Umbilical cord (tissue), 2 donors: ENCODE data around the gene AARS1. TPM values are rescaled to one million over a fixed set of nuclear protein-coding genes. Genes with fewer than 3 reads are reported as not detected.
"Not testable (repeated sequence)": the region's sequence is repeated elsewhere in the genome, so short reads cannot be mapped to it uniquely, and the experiment has no call there.

ENCODE experiments used
- DNase-seq: peaks from one replicate; pipeline ENCODE4 v3.0.0-alpha.2; 2015; ENCODE audit warnings: low spot score
- total RNA-seq: library from RNA; depleted of rRNA; stranded (reverse); fragments of >200 nt; gene quantifications from one replicate; pipeline ENCODE4 v1.2.3, GENCODE V29; 2014; ENCODE audit warnings: low replicate concordance; ENCODE audit not compliant: insufficient read depth

AARS1 gene
- total RNA-seq, 1 donor from 2014 or later: 51.3 TPM

DNA sequence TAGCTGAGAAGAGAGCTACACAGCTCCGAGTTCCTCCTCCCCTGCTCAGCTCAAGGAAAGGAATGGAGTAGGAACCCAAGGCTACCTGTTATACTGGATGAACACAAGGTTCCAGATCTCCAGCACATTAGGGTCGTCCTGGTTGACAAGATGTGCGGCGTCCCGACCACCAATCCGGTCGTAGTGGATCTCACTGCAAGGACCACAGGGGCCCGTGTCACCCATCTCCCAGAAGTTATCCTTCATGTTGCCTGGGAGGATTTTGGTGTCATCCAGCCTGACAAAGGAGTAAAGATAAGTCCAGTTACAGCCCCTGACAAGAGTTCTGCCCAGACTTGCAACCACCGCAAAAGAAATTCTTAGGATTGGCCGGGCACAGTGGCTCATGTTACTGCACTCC, 17.6 kb downstream of the AARS1 start:
- no peak for DNase-seq

DNA sequence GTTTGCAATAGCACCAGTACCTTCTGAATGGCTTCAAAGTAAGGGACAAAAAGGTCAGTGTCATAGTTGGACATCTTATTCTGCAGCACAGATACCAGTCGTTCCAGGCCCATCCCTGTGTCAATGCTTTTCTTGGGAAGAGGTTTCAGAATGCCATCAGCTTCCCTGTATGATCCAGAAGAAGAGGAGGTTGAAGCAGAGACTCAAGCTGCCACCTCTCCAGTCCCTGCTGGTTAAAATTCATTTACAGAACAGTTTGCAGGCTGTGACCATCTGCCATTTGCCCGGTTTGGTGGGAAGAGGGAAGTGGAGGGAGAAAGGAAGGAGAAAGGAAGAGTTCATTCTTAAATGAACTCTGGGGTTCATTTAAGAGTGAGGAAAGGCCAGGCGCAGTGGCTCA, 19.1 kb downstream of the AARS1 start:
- no peak for DNase-seq

DNA sequence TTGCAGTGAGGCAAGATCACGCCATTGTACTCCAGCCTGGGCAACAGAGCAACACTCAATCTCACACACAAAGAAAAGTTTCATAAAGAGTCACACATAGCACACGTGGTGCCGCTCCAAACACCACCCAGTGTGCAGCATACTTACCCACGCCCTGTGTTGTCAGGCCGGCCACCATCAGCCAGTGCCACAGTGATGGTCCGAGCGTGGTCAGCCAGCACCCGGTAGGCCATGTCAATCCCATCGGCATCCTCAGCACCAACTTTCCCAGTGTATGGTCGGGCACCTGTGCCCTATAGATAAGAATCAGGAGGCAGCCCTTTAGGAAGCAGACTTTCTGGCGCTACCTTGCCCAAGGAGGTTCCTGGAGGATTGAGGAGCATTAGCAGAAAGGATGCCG, 19.8 kb downstream of the AARS1 start:
- DNase-seq: no peak

- not testable (repeated sequence) for DNase-seq
Observed at GRCh38 chr16:70267922-70268321, 21.4 kb downstream of the AARS1 start.

DNA sequence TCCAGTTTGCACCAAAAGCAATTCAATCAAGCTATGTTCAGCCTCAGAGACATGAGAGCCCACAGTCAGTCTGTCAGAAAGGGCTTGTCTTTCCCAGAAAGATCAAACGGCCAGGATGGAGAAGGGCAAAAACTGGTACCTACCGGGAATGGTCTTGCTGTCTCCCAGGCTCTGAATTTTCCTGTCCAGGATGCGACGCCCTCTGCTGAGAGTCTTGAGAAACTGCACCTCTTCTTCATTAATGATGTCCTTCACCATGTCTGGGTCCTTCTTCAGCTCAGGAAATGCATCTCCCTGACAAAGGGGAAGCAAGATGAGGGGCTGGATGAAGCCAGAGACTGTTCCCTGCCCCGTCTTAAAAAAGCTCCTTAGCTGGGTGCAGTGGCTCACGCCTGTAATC, 21.8 kb downstream of the AARS1 start:
- no peak for DNase-seq

DNA sequence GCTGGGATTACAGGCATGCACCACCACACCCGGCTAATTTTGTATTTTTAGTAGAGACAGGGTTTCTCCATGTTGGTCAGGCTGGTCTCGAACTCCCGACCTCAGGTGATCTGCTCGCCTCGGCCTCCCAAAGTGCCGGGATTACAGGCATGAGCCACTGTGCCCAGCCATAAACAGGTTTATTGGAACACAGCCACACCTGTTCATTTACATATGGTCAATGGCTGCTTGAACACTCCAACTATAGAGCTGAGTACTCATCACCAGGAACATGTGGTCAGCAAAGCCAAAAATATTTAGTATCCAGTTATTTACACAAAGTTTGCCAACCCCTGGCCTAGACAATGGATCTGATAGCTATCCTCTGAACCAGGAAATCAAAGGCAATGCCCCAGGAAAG, 29.4 kb downstream of the AARS1 start:
- DNase-seq: not testable (repeated sequence)

DNA sequence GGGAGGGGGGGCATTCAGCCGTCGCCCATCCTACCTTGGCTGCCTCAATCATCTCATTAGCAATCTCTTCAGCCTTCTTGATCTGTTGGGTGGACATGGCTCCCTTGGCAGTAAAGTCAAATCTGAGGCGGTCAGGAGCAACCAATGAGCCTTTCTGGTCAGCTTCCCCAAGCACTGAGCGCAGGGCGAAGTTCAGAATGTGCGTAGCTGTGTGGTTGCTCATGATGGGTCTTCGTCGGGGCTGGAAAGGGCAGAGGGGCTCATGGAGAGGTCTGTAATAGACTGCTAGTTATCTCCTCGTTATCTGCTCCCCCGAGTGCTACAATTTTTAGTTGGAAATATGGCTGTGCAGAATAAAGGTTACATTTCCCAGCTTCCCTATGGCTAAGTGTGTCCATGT, 30.4 kb downstream of the AARS1 start:
- no peak for DNase-seq

DNA sequence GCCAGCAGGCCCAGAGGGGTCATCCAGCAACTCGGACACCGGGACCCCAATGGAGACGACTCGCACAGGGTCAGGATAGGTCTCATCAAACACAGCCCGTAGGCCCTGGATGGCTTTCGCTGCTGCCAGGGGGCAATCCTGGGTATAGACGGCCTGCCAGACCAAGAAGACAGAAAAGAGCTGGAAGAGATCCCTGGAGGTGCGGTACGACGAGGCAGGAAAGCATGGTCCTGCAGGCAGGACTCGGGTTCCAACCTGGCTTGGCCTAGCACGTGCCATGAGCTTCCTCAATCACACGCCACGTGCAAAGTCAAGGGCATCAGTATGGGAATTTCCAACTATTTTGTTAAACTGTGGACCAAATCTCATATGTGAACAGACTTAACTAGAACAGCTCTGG, 31.2 kb downstream of the AARS1 start:
- DNase-seq: no peak

DNA sequence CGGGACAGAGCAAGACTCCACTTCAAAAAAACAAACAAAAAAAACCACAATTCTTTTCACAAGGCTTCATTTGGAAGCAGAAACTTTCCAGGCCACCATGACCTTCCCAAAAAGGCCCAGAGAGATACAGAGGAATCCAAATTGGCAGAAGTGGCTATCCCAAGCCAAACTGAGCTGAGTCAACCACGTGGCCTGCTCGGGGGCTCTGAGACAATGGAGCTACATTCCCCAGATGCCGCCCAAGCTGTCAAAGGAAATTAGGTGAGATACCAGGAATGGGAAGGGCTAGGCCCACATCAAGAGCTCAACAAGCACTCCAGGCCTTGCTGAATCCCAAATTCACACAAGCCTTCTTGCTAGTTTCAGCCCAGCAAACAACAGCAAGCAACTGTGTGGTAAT, 31.9 kb downstream of the AARS1 start:
- DNase-seq: no peak

- DNase-seq: no peak
Observed at GRCh38 chr16:70255574-70255973, 33.7 kb downstream of the AARS1 start.

- DNase-seq: no peak
Observed at GRCh38 chr16:70254965-70255286, 34.4 kb downstream of the AARS1 start.

- DNase-seq: no peak
Observed at GRCh38 chr16:70254180-70254964, 34.9 kb downstream of the AARS1 start.

GRCh38 chr16:70253291-70254106, 35.8 kb downstream of the AARS1 start:
- DNase-seq: no peak

GRCh38 chr16:70252355-70252988, 36.8 kb downstream of the AARS1 start:
- no peak for DNase-seq

DNA sequence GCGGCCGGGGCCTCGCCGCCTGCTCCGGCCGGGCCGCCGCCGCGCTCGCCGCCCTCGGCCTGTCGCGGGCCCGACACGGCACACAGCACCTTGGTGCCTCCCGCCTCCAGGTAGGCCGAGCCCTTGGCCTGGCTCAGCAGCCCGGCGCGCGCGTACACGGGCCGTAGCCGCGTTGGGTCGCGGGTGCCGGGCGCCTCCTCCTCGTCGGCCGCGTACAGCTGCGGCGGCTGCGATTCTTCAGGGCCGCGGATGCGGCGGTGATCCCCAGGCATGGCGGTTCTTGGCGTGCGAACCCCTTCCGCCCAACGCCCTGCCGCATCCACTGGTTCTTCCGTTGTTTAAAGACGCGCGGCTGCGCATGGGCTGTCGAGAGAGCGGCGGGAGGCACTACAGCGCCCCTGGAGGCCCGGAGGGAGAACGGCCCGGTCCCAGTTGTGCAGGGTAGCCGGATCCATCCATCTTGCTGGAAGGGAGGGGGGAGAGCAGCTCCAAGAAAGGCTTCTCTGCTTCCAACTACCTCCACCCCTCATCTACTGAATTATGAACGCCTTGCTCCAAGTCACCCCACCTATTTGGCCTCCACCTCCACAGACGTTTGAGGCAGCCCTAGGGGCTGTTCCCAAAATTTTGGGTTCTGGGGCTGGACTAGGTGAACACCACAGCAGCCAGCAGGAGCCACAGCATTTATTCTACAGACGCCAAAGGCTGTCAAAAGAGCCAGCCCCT, 37.5 kb downstream of the AARS1 start, which contains the start of gene EXOSC6:
Gene EXOSC6, minus strand, starts transcription at position 312 of the 726 bp plus-strand sequence. Its CDS starts 40 bp downstream, at position 272.
- DNase-seq: peak; percentile 96

GRCh38 chr16:70250748-70251628, 38.3 kb downstream of the AARS1 start:
- DNase-seq: peak; percentile 30

DNA sequence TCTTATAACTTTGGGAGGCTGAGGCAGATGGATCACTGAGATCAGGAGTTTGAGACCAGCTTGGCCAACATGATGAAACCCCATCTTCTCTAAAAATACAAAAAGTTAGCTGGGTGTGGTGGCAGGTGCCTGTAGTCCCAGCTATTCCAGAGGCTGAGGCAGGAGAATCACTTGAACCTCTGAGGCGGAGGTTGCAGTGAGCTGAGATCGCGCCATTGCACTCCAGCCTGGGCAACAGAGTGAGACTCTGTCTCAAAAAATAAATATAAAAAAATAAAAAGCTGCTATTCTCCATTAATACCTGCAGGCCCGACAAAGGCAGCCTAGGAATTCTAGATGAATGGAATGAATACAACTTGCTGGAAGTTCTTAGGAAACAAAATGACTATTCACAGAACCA, 39.6 kb downstream of the AARS1 start:
- DNase-seq: not testable (repeated sequence)

DNA sequence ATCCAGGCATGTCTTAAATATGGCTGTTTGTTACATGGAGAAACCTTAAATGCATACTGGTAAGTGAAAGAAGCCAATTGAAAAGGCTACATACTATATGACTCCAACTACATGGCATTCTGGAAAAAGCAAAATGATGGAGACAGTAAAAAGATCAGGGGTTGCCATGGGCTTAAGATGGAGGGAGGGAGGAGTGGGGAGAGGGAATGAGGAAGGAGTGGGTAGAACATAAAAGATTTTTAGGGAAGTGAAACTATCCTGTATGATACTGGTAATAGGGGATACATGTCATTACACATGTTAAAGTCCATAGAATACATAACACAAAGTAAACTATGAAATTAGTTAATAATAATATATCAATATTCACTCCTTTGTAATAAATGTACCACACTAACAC, 50.5 kb downstream of the AARS1 start:
- DNase-seq: not testable (repeated sequence)

- not testable (repeated sequence) for DNase-seq
Observed at GRCh38 chr16:70231831-70232230, 57.5 kb downstream of the AARS1 start.

DNA sequence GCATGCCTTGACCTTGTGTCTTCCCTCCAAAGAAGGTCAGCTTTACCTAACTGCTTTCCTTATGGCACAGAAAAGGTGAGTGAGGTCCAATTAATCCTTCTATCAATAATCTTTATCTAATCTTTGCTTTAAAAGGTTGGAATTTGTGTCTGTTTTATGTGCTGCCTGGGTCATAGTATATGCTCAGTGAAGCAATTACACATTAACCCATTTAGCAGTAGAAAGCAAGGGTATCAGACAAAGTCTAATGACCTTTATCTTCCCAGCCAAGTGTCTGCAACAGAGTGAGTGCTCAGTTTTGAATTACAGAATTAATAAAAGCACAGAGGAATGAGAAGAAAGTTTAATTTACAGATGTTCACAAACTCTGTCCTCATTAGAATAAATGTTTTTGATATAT, 63.3 kb downstream of the AARS1 start:
- not testable (repeated sequence) for DNase-seq

- not testable (repeated sequence) for DNase-seq
Observed at GRCh38 chr16:70225430-70225829, 63.9 kb downstream of the AARS1 start.
